Stimulated activated effector memory CD8-positive, alpha-beta T cell treated with anti-CD3 and anti-CD28 coated beads, Interleukin-12 subunit alpha, Interleukin-12 subunit beta, amount 100 ng/mL, for 72 hours (primary cell): ENCODE results near the gene SMARCB1.

Experiments used
- ATAC-seq: fragments of 150-1000 bp; cut with Tn5 transposase; 2 replicates; pipeline ENCODE4 v1.10.0; 2021
- DNase-seq, 2 donors: peaks; one replicate each; pipeline ENCODE4 v3.0.0; 2021 to 2022; ENCODE audit warnings: low spot score in 2 of 2
- H3K27ac Mint-ChIP-seq: one replicate; pipeline ENCODE4 v1.8.0; 2022; ENCODE audit warnings: mild to moderate bottlenecking, mixed read lengths
- H3K36me3 Mint-ChIP-seq: one replicate; pipeline ENCODE4 v1.8.0; 2022; ENCODE audit warnings: mild to moderate bottlenecking, mixed read lengths
- H3K4me1 Mint-ChIP-seq: one replicate; pipeline ENCODE4 v1.8.0; 2022; ENCODE audit warnings: mixed read lengths
- H3K4me3 Mint-ChIP-seq: one replicate; pipeline ENCODE4 v1.8.0; 2022; ENCODE audit warnings: mild to moderate bottlenecking, mixed read lengths
- H3K9me3 Mint-ChIP-seq: one replicate; pipeline ENCODE4 v1.8.0; 2022; ENCODE audit warnings: mixed read lengths

The SMARCB1 gene

DNA sequence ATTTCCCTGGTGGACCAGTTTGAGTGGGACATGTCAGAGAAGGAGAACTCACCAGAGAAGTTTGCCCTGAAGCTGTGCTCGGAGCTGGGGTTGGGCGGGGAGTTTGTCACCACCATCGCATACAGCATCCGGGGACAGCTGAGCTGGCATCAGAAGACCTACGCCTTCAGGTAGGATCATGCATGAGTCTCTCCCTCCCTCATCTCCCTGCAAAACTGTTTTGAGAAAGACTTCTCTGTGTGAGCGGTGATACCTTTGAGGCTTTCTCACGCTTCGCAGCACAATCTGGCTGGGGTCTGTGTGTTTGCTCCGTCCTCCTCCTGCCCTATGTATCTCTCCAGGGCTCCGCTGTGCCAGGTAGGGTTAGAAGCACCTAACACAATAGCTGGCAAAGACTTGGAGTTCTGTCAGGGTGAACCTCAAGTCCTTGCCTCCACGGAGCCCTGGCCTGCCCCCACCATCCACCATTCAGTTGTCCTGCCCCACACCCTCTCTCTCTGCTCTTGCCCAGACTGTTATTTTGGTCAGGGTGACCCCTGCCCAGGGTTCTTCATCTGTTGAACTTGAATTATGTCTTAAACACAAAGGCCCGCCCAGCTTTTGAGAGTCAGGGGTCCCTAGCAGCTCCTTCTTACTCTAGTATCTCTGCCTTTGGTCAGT lies 38.6 kb downstream of the SMARCB1 start:
- Mint-ChIP-seq H3K9me3 (no peaks in the 10 kb centered on the region), H3K4me3 (no peak overlapping the region), H3K4me1 (peaks cover 24% of the 10 kb centered on the region), H3K27ac (peak overlapping the region; percentile 91), H3K36me3 (peaks cover 78% of the 10 kb centered on the region)
- DNase-seq: no peak
- no peak for ATAC-seq

GRCh38 chr22:23826510-23827350 lies 40.0 kb downstream of the SMARCB1 start:
- H3K27ac Mint-ChIP-seq: peak overlapping the region; percentile 91
- DNase-seq (no peak), ATAC-seq (no peak)
- peaks cover 78% of the 10 kb centered on the region for H3K36me3 Mint-ChIP-seq
- H3K4me1 Mint-ChIP-seq: peaks cover 17% of the 10 kb centered on the region
- no peaks in the 10 kb centered on the region for H3K9me3 Mint-ChIP-seq
- no peak overlapping the region for H3K4me3 Mint-ChIP-seq

DNA sequence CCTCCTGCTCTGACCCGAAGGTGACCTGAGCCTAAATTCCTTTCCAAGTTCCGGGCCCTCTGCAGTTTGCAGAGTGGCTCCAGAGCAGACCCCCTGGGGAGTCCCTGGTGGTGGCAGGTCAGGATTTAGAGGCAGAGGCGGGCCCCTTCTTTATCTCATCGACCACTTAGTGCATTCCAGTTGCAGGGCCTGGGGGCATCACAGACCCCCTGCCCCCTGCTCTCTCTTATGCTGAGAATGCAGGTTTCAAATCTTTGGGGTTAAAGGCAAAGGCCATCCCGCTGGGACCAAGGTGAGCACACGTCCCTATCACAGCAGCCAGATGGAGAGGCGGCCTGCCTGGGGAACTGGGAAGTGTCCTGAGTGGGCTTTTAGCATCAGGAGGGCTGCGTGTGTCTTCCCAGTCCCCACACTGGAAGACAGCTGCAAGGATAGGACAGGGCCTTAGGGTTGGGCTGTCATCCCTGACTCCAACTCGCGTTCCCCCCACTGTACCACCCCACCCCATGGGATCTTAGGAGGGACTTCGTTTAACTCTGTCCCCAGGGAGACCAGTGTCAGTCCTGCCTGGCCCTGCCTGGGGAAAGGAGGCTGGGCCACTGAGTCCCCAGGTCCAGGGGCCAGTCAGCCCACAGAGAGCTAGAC lies 40.7 kb downstream of the SMARCB1 start:
- Mint-ChIP-seq H3K9me3 (no peaks in the 10 kb centered on the region), H3K4me1 (peaks cover 17% of the 10 kb centered on the region), H3K36me3 (peaks cover 72% of the 10 kb centered on the region), H3K27ac (no peak overlapping the region), H3K4me3 (no peak overlapping the region)
- DNase-seq: no peak
- ATAC-seq: no peak

DNA sequence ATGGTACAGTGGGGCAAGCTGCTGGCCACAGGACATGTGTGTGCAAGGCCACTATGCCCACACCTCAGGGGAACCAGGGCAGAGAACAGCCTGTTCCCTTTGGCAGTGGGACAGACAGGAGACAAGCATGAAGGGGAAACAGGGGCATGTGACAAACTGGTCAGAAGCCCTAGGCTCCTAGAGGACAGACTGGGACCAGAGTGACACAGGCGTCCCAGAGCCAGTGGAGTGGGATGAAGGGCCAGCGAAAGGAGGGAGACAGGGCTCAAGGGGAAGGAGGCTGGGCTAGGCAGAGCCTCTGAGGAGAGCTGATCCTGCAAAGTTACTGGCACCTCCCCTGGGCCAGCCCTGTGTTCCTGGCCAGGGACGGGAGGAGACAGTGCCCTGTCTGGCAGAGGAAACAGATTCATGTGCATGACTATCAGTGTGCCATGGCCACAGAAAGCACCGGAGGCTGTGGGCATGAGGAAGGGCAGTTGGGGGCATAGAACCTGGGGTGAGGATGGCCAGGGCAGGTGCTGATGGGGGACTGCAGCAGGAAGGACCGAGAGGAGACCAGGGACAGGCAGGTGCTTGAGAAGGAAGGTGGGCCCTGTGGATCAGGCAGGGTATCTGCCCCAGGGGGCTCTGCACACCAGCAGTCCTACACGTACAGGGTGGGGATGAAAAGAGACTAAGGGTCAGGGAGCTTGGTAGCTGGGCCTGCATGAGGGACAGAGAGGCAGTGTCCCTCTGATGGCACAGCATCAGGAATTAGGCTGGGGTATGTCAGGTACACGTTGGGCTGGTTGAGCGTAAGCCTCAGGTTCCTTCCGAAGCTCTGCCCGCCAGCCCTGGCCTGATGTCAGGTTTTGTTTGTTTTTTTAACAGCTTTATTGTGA lies 42.3 kb downstream of the SMARCB1 start:
- DNase-seq (no peak), ATAC-seq (no peak)
- Mint-ChIP-seq H3K36me3 (peaks cover 60% of the 10 kb centered on the region), H3K27ac (peak overlapping the region; percentile 93), H3K4me3 (no peak overlapping the region), H3K9me3 (no peaks in the 10 kb centered on the region), H3K4me1 (peaks cover 12% of the 10 kb centered on the region)

- no peak for ATAC-seq
Observed at GRCh38 chr22:23829845-23830372, 43.1 kb downstream of the SMARCB1 start.

DNA sequence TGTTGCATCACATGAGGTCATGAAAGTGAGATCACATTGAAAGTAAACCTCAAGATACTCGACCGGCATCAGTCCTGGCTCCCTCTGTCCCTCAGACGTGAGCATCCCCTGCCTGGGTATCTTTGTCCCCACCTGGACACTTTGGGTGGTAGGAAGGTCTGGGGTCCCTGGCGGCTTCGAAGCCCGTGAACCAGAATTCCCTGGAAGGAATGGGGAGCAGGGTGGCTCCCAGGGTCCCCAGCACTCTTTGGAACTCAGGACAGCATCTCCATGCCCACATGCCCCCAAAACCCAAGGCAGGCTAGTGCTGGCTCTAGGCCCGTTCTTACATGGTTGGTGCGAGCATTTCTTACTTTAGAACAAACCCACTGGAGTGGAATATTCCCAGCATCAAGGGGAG lies 44.5 kb downstream of the SMARCB1 start:
- ATAC-seq (no peak), DNase-seq (no peak)
- peaks cover 10% of the 10 kb centered on the region for H3K4me1 Mint-ChIP-seq
- no peaks in the 10 kb centered on the region for H3K9me3 Mint-ChIP-seq
- peak overlapping the region; percentile 50 for H3K27ac Mint-ChIP-seq
- peaks cover 53% of the 10 kb centered on the region for H3K36me3 Mint-ChIP-seq
- H3K4me3 Mint-ChIP-seq: no peak overlapping the region

More at GRCh38 chr22:23829845-23830372, 43.1 kb downstream of the SMARCB1 start:
- no peaks in the 10 kb centered on the region for H3K9me3 Mint-ChIP-seq
- H3K27ac Mint-ChIP-seq: no peak overlapping the region
- peaks cover 10% of the 10 kb centered on the region for H3K4me1 Mint-ChIP-seq
- DNase-seq: no peak
- H3K36me3 Mint-ChIP-seq: peaks cover 60% of the 10 kb centered on the region
- H3K4me3 Mint-ChIP-seq: no peak overlapping the region

DNA sequence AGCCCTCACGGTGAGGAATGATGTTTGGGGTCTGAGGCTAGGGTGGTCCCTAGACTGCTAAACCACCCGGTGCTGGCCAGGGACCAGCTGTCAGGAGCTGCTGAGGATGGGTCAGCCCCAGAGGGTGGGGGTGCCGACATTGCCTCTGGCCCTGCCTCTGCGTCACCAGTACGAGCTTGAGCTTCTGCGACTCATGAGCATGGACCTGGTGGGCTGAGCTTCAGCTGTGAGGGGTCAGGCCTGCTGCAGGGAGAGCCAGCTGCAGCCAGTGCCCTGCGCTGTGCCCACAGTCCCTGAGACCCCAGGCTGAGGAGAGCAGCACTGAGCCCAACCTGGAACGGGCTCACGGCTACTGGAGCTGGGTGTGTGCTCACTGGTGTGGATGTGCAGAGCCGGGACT lies 45.0 kb downstream of the SMARCB1 start:
- H3K9me3 Mint-ChIP-seq: no peaks in the 10 kb centered on the region
- H3K36me3 Mint-ChIP-seq: peaks cover 53% of the 10 kb centered on the region
- peaks cover 10% of the 10 kb centered on the region for H3K4me1 Mint-ChIP-seq
- ATAC-seq (no peak), DNase-seq (no peak)
- no peak overlapping the region for H3K4me3 Mint-ChIP-seq
- peak overlapping the region; percentile 85 for H3K27ac Mint-ChIP-seq

DNA sequence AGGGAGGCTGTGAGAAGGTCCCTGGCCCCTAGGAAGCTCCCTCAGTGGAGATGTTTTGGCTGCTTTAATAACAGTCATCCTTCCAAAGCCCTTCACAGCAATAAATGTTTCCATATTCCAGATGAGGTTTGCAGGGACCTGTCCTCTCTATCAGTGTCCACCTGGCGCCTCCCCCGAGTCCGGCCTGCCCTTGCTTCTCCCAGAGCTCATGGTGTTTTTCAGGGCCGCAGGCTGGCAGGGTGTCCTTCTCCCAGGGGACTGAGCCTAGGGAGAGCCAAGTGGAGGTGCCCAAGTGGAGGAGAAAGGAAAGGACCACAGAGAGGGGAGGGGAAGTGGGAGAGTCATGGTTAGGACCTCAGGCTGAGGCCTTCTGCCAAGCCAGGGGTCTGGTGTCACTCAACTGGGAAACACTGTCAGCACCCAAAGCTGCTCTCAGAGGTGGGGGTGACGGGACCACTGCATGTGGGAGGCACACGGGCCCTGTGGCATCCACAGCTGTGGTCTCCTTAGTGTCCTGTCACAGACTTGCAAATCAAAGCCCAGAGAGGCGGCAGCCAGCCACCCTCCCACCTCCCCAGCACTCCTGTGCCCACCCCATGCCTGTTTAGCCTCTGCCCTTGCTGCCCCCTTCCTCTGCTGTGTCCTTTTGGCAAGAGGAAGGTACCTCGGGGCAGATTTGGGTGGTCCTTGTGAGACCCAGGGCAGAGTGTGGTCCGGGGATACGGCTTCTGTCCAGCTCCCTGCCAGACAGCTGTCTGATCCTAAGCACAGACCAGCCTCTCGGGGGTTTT lies 45.7 kb downstream of the SMARCB1 start:
- peaks cover 53% of the 10 kb centered on the region for H3K36me3 Mint-ChIP-seq
- no peaks in the 10 kb centered on the region for H3K9me3 Mint-ChIP-seq
- no peak overlapping the region for H3K4me3 Mint-ChIP-seq
- H3K4me1 Mint-ChIP-seq: peaks cover 14% of the 10 kb centered on the region
- no peak for ATAC-seq
- H3K27ac Mint-ChIP-seq: peak overlapping the region; percentile 85
- DNase-seq: no peak

DNA sequence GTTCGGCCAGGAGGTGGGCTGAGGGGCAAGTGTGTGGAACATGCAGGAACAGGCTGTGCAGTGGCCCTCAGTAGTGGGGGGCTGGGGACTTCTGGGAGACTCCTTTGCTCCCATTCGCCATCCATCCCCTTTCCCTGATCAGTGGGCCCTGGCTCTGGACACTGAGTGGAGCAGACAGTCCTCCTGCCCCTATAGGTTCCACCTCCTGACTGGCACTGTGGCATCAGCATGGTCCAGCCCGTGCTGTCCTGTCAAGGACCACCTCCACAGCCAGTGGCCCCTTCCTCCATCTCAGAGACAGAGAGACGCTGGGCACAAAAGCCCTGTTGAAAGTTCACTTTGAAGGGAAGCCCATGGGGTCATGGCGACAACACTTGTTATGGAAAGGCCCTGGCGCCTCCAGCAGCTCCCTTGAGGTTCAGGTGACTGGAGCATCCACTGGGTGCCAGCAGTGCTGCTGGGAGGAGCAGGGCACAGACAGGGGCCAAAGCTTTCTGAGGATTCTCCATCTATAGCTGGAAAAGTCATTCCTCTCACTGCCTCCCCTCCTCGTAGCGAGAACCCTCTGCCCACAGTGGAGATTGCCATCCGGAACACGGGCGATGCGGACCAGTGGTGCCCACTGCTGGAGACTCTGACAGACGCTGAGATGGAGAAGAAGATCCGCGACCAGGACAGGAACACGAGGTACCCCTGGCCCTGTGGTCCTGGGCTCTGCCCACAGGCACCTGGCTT lies 46.4 kb downstream of the SMARCB1 start:
- no peak overlapping the region for H3K27ac Mint-ChIP-seq
- H3K4me1 Mint-ChIP-seq: peaks cover 22% of the 10 kb centered on the region
- no peak for ATAC-seq
- DNase-seq: no peak
- peaks cover 58% of the 10 kb centered on the region for H3K36me3 Mint-ChIP-seq
- no peak overlapping the region for H3K4me3 Mint-ChIP-seq
- H3K9me3 Mint-ChIP-seq: no peaks in the 10 kb centered on the region

GRCh38 chr22:23833911-23834317 lies 47.1 kb downstream of the SMARCB1 start:
- Mint-ChIP-seq H3K27ac (no peak overlapping the region), H3K36me3 (peaks cover 59% of the 10 kb centered on the region), H3K4me1 (peaks cover 23% of the 10 kb centered on the region), H3K9me3 (no peaks in the 10 kb centered on the region), H3K4me3 (no peak overlapping the region)
- no peak for ATAC-seq
- no peak for DNase-seq

- H3K4me1 Mint-ChIP-seq: peaks cover 23% of the 10 kb centered on the region
- no peak for ATAC-seq
- no peak overlapping the region for H3K4me3 Mint-ChIP-seq
- H3K36me3 Mint-ChIP-seq: peaks cover 59% of the 10 kb centered on the region
- H3K9me3 Mint-ChIP-seq: no peaks in the 10 kb centered on the region
- H3K27ac Mint-ChIP-seq: no peak overlapping the region
- DNase-seq: no peak
Observed at GRCh38 chr22:23834406-23834792, 47.6 kb downstream of the SMARCB1 start.

DNA sequence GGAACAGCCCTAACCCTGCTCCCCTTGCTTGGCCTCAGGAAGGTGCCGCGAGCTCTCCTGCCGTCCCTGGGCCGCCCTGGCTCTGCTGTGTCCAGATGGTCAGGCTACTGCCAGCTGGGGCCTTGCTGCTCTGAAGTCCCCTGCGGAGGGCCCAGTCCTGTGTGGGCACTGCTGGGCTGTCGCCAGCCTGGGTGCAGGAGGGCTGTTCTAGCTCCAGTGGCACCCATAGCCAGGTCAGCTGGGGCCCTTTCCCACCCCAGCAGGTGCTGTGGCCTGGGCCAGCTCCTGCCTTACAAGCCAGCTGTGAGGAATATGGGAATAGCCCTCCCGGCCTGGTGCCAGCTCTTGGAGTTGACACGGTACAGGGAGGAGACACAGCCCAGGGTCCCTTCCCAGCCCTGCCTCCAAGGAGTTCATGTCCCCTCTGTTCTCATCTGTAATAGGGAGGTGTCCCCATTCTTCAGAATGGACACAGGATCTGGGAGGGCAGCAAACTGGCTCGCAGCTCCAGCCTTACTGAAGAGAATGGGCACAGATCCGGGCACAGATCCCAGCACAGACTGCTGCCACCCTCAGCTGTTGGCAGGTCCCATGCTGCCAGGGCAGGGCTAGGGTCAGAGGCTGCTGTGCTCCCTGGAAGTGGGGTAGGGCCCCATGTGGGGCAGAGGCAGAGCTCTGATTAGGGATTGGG lies 48.2 kb downstream of the SMARCB1 start:
- no peak overlapping the region for H3K4me3 Mint-ChIP-seq
- H3K9me3 Mint-ChIP-seq: no peaks in the 10 kb centered on the region
- DNase-seq (no peak), ATAC-seq (no peak)
- H3K27ac Mint-ChIP-seq: peak overlapping the region; percentile 75
- peaks cover 57% of the 10 kb centered on the region for H3K36me3 Mint-ChIP-seq
- H3K4me1 Mint-ChIP-seq: peaks cover 28% of the 10 kb centered on the region

GRCh38 chr22:23835484-23836144 lies 48.8 kb downstream of the SMARCB1 start:
- no peak overlapping the region for H3K4me3 Mint-ChIP-seq
- no peaks in the 10 kb centered on the region for H3K9me3 Mint-ChIP-seq
- DNase-seq (no peak), ATAC-seq (no peak)
- H3K36me3 Mint-ChIP-seq: peaks cover 50% of the 10 kb centered on the region
- peak overlapping the region; percentile 75 for H3K27ac Mint-ChIP-seq
- peaks cover 29% of the 10 kb centered on the region for H3K4me1 Mint-ChIP-seq
